ENCODE data around the gene ADAMTS3.

ADAMTS3 gene

GRCh38 chr4:72568959-72569718, at the start of gene ADAMTS3:
TSS of gene ADAMTS3 (minus strand) at chr4:72569221. CDS start at chr4:72568762, 459 bp downstream.
- peak; percentile 86 for DNase-seq (ENCODE audit: low read depth, low spot score)

GRCh38 chr4:72613959-72614358, 44.9 kb upstream of the ADAMTS3 start:
- DNase-seq (ENCODE audit: low read depth, low spot score) = peak; percentile 16

GRCh38 chr4:72606751-72607150, 37.7 kb upstream of the ADAMTS3 start:
- no peak for DNase-seq (ENCODE audit: low read depth, low spot score)

- peak; percentile 53 for DNase-seq (ENCODE audit: low read depth, low spot score)
Observed at GRCh38 chr4:72604324-72604723, 35.3 kb upstream of the ADAMTS3 start.

GRCh38 chr4:72602396-72603376, 33.7 kb upstream of the ADAMTS3 start:
- no peak for DNase-seq (ENCODE audit: low read depth, low spot score)

GRCh38 chr4:72591547-72592454, 22.8 kb upstream of the ADAMTS3 start:
- no peak for DNase-seq (ENCODE audit: low read depth, low spot score)

GRCh38 chr4:72587334-72587733, 18.3 kb upstream of the ADAMTS3 start:
- DNase-seq (ENCODE audit: low read depth, low spot score) = no peak

GRCh38 chr4:72582853-72583252, 13.8 kb upstream of the ADAMTS3 start:
- DNase-seq (ENCODE audit: low read depth, low spot score) = peak; percentile 21

GRCh38 chr4:72577211-72577610, 8.2 kb upstream of the ADAMTS3 start:
- no peak for DNase-seq (ENCODE audit: low read depth, low spot score)

- no peak for DNase-seq (ENCODE audit: low read depth, low spot score)
Observed at GRCh38 chr4:72571337-72571736, 2.3 kb upstream of the ADAMTS3 start.

GRCh38 chr4:72569719-72570235, 756 bp upstream of the ADAMTS3 start:
- DNase-seq (ENCODE audit: low read depth, low spot score) = no peak

GRCh38 chr4:72567821-72568675, 973 bp downstream of the ADAMTS3 start:
- peak; percentile 88 for DNase-seq (ENCODE audit: low read depth, low spot score)

GRCh38 chr4:72567036-72567435, 2.0 kb downstream of the ADAMTS3 start:
- DNase-seq (ENCODE audit: low read depth, low spot score) = no peak

GRCh38 chr4:72566464-72566972, 2.5 kb downstream of the ADAMTS3 start:
- DNase-seq (ENCODE audit: low read depth, low spot score) = no peak

- DNase-seq (ENCODE audit: low read depth, low spot score) = no peak
Observed at GRCh38 chr4:72564789-72565188, 4.2 kb downstream of the ADAMTS3 start.

GRCh38 chr4:72564184-72564583, 4.8 kb downstream of the ADAMTS3 start:
- DNase-seq (ENCODE audit: low read depth, low spot score) = no peak

- DNase-seq (ENCODE audit: low read depth, low spot score) = no peak
Observed at GRCh38 chr4:72558655-72559054, 10.4 kb downstream of the ADAMTS3 start.

GRCh38 chr4:72557021-72557420, 12.0 kb downstream of the ADAMTS3 start:
- peak; percentile 24 for DNase-seq (ENCODE audit: low read depth, low spot score)

GRCh38 chr4:72555377-72555831, 13.6 kb downstream of the ADAMTS3 start:
- no peak for DNase-seq (ENCODE audit: low read depth, low spot score)

Measured in astrocyte of the hippocampus (primary cell).